Fibroblast of the conjunctiva (primary cell): ENCODE measurements around the gene PLCXD1.
"Not testable (repeated sequence)": the region's sequence is repeated elsewhere in the genome, so short reads cannot be mapped to it uniquely, and the experiment has no call there.

Source experiments
- DNase-seq: peaks from one replicate; pipeline ENCODE4 v3.0.0-alpha.2; 2010; ENCODE audit warnings: low read depth

PLCXD1 gene

DNA sequence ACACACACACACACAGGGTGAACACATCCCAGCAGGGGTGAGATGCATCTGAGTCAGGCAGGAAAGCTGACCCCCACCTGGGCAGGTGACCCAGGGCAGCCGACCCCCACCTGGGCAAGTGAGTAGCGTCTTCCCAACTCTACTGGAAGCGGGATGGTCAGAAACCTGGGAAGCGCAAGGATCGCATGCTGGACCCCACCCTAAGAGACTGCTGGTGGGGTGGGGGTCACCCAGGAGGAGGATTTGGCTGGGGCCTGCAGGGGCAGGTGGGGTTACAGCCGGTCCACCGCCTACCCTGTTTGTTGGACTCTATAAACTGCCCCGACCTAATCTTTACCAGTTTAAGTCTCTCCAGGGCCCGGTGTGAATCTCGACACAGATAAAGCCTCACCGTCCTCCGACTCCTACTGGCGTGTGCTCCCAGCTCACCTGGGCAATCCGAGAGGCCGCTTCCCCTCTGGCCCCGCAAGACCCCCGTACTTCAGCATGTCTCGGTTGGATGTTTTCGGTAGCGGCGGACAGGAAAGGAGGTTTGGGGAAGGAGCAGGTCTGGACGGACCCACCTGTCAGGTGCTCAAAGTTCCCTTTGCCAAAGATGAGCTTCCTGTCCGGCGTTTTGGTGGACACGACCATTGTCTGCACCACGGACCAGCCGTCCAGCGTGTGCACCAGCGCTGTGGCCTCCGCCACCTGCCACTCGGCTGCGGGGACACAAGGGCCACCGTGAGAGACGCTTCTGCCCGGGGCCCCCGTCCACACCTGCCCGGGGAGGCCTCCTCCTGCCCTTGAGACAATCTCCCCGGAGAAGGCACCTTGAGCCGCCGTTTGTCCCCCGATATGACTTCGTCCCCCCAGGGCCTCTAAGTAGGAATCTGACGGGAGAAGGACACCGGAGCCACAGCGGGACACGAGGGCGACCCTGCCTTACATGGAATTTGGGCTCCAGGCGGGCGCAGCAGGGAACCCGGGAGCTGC is 35.5 kb downstream of the PLCXD1 start:
- DNase-seq, result no peak

DNA sequence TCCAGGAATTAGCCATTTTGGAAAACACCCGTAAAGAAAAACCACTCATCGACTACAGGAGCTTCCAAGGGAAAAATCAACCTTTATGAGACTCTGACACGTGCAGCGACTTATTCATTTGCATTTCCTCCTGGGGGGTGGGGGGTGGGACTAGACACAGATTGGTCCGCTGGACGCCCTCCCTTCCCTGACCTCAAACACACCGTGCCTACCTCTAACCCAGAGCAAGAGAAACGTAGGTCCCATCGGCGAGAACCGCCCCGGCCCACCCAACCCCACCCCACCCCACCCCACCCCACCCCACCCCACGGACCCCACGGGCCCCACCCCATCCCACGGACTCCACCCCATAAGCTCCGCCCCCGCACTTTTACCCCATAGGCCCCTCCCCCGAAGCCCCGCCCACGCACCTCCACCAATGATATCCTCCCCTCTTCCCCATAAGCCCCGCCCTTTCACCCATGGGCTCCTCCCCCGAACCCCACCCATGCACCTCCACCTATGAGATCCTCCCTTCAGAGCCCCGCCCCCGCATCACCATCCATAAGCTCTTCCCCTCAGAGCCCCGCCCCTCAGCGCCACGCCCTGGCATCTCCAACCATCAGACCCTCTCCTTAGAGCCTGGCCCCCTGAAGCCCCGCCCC is 36.4 kb downstream of the PLCXD1 start:
- DNase-seq, result no peak

- DNase-seq, result peak; percentile 98
These were observed 37.0 kb downstream of the PLCXD1 start for GRCh38 chrX:318068-318738.

GRCh38 chrX:318739-319578 is 37.8 kb downstream of the PLCXD1 start, which contains the start of gene GTPBP6:
GTPBP6 (minus strand) TSS chrX:318796; CDS start chrX:318787, 9 bp downstream.
- DNase-seq, result peak; percentile 100

GRCh38 chrX:319579-320125 is 38.5 kb downstream of the PLCXD1 start:
- DNase-seq, result no peak

GRCh38 chrX:320126-320783 is 39.1 kb downstream of the PLCXD1 start:
- DNase-seq, result no peak

DNA sequence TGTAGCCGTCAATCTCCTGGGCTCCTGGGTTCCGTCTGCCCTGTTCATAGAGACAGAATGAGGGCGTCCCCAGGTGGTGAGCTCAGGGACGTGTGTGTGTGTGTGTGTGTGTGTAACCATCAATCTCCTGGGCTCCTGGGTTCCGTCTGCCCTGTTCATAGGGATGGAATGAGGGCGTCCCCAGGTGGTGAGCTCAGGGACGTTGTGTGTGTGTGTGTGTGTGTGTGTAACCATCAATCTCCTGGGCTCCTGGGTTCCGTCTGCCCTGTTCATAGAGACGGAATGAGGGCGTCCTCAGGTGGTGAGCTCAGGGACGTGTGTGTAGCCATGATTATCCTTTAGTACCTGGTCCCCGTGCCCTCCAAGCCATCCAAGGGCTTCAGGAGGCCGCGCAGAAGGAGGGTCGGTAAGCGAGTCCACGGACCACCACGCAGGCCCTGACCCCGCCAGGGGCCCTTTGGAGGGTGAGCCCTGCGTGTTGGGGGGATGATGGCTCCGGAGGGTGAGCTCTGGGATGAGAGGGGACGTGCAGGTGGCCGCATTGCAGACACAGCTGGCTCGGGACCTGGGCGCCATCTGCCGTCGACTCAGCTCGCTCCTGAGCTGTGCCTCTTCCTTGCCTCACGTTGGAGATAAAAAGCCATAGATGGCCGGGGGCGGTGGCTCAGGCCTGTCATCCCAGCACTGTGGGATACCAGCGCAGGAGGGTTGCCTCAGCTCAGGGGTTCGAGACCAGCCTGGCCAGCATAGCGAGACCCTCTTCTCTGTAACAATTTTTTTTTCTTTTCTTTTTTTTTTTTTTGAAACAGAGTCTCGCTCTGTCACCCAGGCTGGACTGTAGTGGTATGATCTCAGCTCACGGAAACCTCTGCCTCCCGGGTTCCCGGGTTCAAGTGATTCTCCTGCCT is 42.8 kb downstream of the PLCXD1 start:
- no peak for DNase-seq

GRCh38 chrX:324664-325063 is 43.5 kb downstream of the PLCXD1 start:
- not testable (repeated sequence) for DNase-seq

DNA sequence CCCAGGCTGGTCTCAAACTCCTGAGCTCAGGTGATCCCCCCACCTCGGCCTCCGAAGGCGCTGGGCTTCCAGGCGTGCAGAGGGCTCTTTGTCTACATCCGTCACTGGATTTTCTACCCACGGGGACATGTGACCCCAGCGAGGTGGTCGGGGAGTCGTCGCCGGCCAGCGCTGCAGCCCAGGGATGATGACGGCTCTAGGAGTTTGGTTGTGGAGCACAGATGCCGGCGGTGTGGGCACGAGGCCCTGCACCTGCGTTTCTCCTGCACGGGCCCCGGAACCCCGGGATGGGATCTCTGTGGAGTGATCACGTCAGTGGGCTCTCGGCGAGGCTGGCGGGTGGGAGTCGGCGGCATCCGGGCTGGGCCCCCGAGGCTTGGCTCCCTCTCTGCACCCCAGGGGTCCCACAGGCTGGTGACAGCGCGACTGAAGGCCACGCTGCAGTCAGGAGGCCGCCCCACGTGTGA is 46.5 kb downstream of the PLCXD1 start:
- DNase-seq, result no peak

GRCh38 chrX:329291-329910 is 48.2 kb downstream of the PLCXD1 start:
- DNase-seq, result no peak

DNA sequence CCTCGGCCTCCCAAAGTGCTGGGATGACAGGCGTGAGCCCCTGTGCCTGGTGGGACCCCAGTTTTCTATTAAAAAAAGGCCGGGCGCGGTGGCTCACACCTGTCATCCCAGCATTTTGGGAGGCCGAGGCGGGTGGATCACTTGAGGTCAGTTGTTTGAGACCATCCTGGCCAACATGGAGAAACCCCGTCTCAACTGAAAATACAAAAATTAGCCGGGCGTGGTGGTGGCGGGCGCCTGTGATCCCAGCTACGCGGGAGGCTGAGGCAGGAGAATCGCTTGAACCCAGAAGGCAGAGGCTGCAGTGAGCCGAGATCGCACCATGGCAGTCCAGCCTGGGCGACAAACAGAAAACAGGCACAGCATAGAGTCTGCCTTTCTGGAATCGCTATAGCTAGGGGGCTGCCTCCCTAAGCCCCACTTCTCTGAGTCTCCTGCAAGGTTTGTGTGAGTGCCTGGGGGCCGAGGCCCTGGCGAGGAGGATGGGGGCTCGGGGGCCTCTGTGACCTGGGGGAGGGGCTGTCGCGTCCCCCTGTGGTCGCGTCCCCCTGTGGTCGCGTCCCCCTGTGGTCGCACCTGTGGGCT is 49.1 kb downstream of the PLCXD1 start:
- DNase-seq, result not testable (repeated sequence)

DNA sequence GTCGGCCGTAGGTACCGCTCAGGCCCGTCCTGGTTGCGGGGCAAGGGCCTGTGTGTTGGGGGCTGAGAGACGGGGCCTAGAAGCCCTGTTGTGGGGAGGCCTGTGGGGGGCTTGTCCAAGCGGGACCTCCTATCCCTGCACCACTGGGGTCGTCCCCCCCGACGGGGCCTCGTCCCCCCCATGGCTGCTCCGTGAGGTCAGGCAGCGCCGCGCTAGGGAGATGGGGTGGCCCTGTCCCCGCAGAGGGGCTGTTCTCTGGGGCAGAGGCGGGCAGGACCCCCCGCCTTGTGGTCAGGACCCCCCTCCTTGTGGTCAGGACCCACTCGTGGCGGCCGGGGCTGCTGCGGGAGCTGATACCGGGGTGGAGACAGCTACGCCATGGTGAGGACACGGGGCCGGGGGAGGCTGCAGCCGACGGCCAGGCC is 49.6 kb downstream of the PLCXD1 start:
- DNase-seq, result no peak

- DNase-seq, result no peak
These were observed 50.1 kb downstream of the PLCXD1 start for GRCh38 chrX:331151-331824.

DNA sequence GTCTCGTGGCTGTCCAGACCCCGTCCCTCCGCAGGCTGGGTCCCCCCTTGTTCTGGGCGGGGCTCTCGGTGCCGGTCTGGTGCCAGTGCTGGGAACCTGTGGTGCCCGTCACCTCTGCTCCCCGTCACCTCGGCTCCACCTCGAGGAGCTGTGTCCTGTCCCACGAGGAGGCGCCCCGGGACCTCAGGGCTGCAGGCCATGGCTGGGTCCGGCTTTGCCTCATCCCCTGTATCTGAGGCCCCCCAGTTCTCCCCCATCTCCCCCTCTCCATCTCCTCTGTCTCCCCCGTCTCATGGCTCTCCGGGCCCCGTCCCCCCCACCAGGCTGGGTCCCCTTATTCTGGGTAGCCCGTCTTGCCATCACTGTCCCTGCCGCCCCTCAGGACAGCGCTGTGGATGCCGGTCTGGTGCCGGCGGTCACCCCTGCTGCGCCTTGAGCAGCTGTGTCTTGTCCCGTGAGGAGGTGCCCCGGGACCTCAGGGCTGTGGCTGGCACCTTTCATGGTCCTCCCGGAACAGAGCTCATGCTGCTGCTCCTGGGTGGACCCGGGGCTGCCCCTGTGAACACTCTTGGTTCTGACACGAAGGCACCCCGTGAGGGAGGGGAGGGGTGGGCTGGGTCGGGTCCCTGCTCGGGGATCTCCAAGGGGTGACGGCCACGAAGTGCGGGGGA is 50.8 kb downstream of the PLCXD1 start:
- DNase-seq, result no peak

- no peak for DNase-seq
These were observed 51.3 kb downstream of the PLCXD1 start for GRCh38 chrX:332496-332860.

GRCh38 chrX:332916-333610 is 51.9 kb downstream of the PLCXD1 start:
- no peak for DNase-seq
